ENCODE results near the gene LCORL.
"Not testable (repeated sequence)": the region's sequence is repeated elsewhere in the genome, so short reads cannot be mapped to it uniquely, and the experiment has no call there.

The LCORL gene

DNA sequence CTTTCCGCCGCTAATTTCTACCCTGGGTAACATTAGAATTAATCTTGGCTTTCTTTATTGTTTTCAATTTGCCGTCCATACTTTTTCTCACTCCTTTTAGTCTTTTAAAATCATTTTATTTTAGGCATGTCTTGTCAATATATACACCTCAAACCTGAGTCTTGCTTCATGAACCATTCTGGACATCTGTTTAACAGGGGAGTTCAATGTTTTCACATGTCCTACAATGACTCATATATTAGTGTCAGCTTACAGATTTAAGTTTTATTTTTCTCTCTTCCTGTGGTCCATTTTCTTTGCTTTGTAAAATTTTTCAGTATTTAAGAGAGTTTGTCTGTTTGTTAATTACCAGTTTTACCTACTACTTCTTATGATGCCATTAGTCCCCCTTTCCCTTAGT is 89.5 kb downstream of the LCORL start:
- DNase-seq (ENCODE audit: low spot score), result no peak

DNA sequence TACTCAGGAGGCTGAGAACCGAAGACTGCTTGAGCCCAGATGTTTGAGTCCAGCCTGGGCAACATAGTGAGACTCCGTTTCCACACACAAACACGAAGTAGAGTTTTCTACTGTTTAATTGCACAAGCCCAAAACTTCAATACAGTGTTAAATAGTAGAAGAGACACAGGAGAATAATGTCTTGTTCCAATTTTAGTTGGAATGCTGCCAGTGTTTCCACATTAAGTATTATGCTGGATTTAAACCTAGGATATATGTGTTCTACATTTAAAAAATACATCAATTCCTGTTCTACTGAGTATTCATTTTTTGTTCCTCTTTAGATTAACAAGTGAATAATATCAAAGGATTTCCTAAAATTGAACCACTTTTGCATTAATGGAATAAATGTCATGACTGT is 91.3 kb downstream of the LCORL start:
- DNase-seq (ENCODE audit: low spot score), result no peak

DNA sequence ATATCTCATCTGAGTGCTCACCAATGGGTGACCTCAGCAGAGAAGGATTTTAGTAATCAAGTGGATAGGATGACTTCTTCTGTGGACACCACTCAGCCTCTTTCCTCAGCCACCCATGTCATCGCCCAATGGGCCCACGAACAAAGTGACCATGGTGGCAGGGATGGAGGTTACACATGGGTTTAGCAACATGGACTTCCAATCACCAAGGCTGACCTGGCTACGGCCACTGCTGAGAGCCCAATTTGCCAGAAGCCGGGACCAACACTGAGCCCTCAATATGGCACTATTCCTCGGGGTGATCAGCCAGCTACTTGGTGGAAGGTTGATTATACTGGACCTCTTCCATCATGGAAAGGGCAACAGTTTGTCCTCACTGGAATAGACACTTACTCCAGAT is 97.4 kb downstream of the LCORL start:
- no peak for DNase-seq (ENCODE audit: low spot score)

DNA sequence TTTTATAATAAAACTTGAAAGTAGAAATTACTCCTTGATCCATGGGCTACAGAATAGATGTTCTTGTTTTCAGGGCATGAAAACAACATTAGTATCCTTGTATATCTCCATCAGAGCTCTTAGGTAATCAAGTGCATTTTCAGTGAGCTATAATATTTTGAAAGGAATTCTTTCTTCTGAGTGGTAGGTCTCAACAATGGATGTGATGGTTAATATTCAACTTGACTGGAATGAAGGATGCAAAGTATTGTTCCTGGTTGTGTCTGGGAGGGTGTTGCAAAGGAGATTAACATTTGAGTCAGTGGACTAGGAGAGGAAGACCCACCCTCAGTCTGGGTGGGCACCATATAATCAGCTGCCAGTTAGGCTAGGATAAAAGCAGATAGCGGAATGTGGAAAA is 100.1 kb downstream of the LCORL start:
- no peak for DNase-seq (ENCODE audit: low spot score)

DNA sequence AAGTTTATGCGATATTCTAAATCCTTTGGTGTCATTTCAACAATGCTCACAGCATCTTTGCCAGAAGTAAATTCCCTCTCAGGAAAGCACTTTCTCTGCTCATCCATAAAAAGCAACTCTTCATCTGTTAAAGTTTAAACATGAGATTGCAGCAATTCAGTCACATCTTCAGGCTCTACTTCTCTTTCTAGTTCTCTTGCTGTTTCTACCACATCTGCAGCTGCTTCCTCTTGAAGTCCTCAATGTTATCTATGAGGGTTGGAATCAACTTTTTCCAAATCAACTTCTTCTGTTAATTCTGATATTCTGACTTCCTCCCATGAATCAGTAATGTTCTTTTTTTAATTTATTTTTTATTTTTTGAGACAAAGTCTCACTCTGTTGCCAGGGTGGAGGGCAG is 100.9 kb downstream of the LCORL start:
- DNase-seq (ENCODE audit: low spot score), result no peak

DNA sequence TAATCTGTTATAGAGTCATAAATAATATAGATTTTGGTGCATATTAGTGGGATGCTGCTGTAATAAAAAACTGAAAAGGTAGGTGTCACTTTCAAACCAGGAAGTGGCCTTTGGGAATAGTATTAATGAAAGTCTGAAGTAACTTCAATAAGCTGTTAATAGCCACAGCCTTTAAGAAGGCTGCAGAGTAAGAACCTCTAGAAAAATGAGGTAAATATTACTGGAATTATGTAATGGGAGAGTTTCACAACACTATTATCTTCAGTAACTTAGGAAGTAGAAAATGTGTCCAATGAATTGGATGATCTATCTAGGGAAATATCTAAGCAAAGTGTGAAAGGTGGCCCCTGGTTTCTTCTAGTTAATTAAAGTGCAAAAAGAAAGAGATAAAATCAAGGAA is 106.1 kb downstream of the LCORL start:
- no peak for DNase-seq (ENCODE audit: low spot score)

DNA sequence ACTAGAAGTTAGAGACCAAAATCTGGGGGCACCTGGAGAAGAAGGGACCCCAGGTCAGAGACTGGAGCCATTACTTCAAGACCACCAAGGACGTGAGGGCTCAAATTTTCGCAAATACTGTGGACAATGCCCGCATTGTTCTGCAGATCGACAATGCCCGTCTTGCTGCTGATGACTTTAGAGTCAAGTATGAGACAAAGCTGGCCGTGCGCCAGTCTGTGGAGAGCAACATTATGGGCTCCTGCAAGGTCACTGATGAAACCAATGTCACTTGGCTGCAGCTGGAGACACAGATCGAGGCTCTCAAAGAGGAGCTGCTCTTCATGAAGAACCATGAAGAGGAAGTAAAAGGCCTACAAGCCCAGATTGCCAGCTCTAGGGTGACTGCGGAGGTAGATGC is 109.5 kb downstream of the LCORL start:
- no peak for DNase-seq (ENCODE audit: low spot score)

DNA sequence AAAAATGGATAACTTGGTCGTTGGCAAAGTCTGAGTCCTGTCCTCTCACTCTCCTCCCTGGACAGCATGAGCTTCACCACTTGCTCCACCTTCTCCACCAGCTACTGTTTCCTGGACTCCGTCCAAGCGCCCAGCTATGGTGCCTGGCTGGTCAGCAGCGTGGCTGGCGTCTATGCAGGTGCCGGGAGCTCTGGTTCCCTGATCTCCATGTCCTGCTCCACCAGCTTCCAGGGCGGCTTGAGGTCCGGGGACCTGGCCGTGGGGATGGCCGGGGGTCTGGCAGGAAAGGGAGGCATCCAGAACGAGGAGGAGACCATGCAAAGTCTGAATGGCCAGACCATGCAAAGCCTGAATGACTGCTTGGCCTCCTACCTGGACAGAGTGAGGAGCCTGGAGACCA is 109.9 kb downstream of the LCORL start:
- DNase-seq (ENCODE audit: low spot score), result no peak

DNA sequence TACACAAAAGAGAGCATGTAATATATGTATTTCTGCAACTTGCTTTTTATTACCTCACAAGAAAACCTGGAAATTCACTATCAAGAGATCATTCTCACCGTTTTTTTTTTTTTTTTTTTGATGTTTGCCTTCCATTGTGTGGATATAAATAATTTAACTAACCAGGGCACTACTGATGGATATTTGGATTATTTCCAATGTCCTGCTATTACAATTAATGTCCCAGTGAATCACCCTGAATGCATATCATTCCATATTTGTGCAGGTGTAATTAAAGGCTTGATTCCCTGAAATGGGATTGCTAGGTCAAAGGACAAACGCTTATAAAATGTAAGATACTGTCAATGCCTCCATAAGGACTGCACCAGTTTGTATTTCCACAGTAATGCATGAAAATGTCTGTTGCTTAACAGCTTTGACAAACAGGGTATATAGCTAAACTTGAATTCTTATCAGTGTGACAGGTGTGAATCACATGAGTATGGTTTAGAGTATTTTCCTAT is 123.0 kb downstream of the LCORL start:
- no peak for DNase-seq (ENCODE audit: low spot score)

DNA sequence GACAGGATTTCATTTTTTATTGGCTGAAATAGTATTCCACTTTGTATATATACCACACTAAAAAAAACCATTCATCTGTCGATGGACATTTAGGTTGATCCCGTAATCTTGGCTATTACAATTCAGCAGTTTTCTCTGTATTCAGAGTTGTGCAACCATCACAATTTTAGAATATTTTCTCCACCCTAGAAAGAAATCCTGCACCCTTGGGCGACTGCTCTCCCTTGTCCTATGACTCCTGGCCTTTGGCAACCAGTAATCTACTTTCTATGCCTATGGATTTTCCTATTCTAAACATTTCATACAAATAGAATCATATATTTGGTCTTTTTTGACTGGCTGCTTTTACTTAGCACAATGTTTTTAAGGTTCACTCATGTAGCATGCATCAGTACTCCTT is 126.1 kb downstream of the LCORL start:
- DNase-seq (ENCODE audit: low spot score), result no peak

DNA sequence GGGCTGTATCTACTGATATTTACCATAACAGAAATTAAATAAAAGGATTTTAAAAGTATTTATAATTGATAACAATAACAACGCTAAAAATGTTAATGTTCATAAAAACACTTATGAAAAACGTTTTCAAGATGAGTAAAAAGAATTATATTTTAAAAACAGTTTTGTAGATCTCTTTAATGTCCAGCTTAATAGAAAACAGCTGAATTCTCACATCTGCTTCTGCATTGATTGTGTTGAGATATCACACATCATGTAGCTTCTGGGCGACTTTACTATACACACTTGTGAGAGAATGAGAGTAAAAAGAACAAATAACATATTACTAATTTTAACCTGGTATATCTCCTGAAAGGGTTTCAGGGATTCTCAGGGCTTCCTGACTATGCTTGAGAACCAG is 127.1 kb downstream of the LCORL start:
- DNase-seq (ENCODE audit: low spot score), result no peak

DNA sequence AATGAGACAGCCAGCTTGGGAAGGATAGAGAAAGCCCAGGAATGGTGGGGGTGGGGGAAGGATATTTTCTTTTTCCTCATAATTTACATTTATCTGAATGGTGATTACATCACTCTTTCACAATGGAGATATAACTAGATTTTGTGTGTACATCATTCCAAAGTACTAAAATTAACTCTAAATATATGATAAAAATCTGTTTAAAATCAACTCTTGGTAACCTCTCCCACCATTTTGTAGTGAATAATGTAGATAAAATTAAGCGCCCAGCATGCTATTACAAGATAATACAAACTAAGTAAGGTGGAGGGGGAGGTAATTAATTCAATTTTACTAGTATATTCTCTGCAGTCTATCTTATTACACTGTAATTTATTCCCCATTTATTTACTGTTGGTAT is 131.9 kb downstream of the LCORL start:
- DNase-seq (ENCODE audit: low spot score), result no peak

DNA sequence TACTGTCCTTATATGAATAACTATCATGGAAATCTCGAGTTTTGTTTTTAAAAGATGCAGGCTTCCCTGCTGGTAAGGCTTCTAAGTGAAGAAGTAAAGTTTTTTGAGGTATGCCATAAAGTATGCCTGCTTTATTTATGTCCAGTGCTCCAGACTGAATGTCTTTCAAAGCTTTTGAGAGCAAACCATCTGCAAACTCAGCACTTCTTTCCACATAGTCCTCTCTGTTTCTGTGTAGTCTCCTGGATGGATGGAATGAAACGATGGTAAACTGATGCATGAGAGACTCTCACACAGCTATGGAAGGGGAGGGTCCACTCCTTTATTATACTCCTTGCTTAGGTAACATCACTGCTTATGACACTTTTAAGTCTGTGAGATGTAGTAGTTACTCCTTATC is 137.0 kb downstream of the LCORL start:
- DNase-seq (ENCODE audit: low spot score), result no peak

DNA sequence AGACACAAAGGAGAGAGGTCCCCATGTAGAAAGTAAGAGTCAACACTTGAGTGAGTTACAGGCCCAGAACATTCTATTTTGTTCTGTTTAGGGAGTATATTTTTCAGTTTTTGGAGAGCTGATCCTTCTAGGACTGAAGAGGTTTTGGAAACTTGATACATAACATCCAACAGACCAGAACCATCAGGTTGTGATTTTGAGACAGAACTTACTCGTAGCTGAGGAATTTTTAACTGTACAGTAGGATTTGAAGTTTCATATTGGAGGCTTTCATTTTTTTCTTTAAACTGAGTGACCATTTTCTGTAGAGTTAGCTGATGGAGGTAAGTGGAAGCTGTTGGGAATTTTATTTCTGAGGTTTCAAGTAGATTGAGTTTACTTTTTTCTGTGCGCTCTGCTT is 137.5 kb downstream of the LCORL start:
- DNase-seq (ENCODE audit: low spot score), result no peak

DNA sequence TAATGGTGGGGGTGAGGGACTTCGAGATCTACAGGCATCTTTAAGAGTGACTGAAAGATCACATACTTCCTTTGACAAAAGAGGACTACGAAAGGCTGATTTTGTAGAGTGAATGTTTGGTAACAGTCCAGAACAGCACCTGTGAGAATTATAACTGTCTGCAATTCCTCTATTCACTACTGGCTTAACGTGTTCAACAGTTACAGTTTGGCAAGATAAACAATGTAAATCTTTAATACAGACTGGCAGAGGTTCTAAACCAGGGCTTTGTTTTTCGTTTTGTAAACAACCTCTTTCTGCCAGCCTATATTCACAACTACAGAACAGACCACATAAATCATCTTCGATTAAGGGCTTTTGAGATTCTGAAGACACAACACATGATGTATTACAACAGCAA is 143.9 kb downstream of the LCORL start:
- no peak for DNase-seq (ENCODE audit: low spot score)

DNA sequence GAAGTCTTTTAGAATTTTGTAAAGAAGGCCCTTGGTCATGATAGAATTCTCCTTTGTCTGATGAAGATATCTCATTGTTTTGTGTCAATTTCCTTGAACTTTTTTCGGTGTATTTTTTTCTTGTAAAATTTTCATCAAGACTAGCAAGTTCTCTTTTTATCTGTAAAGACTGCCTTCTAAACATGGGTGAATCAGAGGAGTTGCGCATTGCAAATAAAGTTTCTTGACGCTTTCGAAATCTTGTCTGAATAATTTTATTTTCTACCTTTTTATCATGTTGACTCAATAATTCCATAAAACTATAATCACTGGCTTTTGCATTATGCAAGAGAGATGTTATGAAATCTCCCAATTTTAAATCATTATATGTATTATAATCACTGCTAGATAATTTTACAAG is 144.6 kb downstream of the LCORL start:
- DNase-seq (ENCODE audit: low spot score), result no peak

DNA sequence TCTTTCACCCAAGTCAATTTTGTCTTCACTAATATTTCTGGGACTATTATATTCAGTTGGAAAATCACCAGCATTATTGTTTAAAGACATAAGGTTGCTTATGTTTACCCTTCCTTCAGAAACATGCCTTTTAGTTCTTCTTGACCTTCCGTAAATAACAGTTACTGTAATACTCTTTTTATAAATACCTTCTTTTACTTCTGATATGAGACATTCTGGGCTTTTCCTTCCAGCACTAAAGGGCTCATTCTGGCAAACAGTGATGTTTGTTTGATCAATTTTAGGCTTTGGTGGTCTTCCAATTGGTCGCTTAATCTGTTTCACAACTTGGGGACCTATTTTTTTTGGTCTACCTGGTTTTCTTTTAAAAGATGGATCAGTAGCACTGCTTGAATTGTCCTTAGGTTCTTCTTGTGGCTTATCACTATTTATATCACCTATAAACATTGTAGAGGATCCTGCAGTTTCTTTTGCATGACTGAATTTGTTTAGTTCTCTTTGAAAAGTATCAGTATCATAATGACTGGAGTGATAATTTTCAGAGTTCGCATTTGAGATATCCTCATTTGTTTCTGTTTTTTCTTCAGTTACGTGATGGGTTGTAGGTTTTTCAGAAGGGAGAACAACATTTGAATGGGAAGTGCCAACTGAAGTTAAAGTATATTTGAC is 146.0 kb downstream of the LCORL start:
- DNase-seq (ENCODE audit: low spot score), result no peak

DNA sequence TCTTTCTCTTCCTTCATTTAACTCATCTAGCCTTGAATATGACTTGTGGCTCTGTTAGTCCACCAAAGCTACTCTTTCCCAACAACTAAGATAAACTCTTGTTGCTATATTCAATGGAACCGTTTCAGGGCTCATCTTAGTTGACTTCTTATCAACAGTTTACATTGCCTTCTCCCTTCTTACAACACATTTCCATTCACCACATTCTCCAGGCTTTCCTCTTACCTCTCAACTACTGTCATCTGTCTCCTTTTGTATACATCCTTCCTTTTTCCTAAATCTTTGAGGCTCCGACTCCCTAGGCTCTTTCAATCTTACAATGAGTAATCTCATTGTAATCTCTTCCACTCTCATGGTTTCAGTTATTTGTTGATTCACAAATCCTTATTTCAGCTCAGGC is 152.2 kb downstream of the LCORL start:
- no peak for DNase-seq (ENCODE audit: low spot score)

DNA sequence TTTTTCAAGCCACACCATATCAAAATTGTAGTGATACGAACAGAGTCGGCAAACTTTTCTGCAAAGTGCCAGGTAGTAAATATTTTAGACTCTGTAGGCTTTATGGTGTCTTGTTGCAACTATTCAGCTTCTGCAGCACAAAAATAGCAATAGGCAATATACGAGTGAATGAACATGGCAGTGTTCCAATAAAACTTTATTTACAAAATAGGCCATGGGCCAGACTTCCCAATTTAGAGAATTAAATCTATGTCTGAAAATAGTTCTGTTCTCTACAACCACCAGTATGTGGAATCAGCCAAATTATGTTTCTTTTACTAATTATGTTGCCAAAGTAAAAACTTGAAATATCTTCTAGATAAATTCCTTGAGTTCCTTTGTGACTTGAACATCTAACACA is 154.3 kb downstream of the LCORL start:
- DNase-seq (ENCODE audit: low spot score), result no peak

DNA sequence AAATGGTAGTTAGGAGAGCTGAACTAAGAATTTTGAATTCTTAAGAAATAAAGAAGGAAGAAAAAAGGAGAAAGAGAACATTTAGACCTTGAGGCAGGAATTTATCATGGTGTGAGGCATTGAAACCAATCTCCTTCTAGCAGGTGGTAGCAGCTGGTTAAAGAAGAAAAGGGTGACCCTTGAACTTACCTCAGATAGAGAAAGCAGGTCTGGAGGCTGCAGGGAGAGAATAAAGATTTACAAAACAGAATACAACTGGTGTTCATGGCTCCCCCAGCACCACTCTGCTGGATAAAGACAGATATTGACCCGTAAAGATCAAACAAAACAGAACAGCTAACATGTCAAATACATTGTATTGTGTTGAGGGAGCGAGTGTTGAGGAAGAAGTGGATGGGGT is 154.7 kb downstream of the LCORL start:
- no peak for DNase-seq (ENCODE audit: low spot score)

DNA sequence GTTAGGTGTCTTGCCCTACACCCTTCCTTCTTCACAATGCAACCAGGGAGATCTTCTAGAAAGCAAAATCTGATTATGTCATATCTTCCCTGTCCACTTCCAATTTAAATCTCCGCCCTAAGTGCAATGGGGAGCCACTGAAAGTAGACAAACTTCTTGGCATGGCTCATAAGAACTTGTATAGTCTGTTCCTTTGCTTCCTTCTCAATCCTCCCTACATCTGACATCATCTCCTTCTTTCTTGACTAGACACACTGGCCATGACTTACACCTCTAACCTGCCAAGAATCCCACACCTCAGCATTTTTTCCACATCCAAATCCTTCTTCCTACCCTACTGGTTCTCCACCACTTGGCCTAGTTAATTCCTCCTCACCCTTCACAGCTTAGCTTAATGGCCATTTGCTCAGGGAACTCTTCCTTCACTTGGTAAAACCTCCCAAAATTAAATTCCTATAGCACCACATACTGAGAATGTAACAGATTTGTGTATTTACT is 155.6 kb downstream of the LCORL start:
- no peak for DNase-seq (ENCODE audit: low spot score)

DNA sequence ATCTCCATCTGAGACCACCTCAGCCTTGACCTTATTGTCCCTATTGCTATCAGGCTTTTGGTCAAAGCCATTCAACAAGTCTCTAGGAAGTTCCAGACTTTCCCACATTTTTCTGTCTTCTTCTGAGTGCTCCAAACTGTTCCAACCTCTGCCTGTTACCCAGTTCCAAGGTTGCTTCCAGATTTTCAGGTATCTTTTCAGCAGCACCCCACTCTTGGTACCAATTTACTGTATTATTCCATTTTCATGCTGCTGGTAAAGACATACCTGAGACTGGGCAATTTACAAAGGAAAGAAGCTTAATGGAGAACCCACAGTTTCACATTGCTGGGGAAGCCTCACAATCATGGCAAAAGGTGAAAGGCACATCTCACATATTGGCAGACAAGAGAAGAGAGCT is 159.6 kb downstream of the LCORL start:
- DNase-seq (ENCODE audit: low spot score), result not testable (repeated sequence)

DNA sequence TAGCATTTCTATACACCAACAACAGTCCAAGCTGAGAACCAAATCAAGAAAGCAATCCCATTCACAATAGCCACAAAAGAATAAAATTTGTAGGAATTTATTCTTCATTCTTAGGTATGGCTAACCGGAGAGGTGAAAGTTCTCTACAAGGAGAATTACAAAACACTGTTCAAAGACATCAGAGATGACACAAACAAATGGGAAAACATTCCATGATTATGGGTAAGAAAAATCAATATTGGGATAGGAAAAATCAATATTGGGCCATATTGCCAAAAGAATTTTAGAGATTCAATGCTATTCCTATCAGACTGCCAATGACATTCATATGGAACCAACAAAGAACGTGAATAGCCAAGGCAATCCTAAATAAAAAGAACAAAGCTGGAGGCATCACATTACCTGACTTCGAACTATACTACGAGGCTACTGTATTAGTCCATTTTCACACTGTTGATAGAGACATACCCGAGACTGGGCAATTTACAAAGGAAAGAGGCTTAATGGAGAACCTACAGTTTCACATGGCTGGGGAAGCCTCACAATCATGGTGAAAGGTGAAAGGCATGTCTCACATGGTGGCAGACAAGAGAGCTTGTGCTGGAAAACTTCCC is 161.7 kb downstream of the LCORL start:
- DNase-seq (ENCODE audit: low spot score), result no peak

DNA sequence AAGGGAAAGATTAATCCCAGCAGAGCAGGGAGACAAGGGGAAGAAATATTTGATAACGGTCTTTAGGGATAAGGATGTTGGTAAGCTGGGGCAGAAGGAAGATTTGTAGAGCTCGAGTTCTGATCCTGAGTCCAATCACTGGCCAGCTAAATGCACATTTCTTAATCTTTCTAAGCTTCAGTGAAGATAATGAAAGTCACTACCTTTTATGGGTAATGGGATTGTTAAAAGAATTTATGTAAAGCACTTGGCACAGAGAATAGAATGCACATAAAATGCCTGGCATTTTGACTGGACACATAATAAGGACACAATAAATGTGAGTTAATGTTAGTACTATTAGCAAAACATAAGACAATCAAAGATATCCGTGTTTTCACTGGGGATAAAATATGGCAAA is 167.5 kb downstream of the LCORL start:
- DNase-seq (ENCODE audit: low spot score), result no peak
